Measurements from ENCODE around the gene HOXD8. TPM values are rescaled to one million over a fixed set of nuclear protein-coding genes. Genes with fewer than 3 reads are reported as not detected.

Gene HOXD8
- total and polyA plus RNA-seq, 9 of the 15 experiments (the other 6 are each of a cell fraction or from before 2014, with no cell fraction given), result 0.04 to 0.15 TPM; not detected in 7

GRCh38 chr2:176126929-176127773 lies 2.4 kb upstream of the HOXD8 start:
- in situ Hi-C loops (cut with MboI), result loop anchor here (5.0 to 25.0 kb wide), 4 partner anchors 510 to 1635 kb away; no protein-coding TSS in a partner anchor
- under 1% methylated on average over 13 of the region's 13 CpGs for WGBS (ENCODE audit: insufficient coverage, low coverage, missing lambda C conversion rate)
- DNase-seq (ENCODE audit: extremely low read depth in 1 of 4, low spot score in 3 of 4) (peak; percentile 59 to 76 (median 66)), ATAC-seq (0 out of 3 replicates have a peak, but pooled peaks have one; percentile 25), FAIRE-seq (peak; percentile 95)
- ChIA-PET POLR2A (interaction anchor here (1.0 to 1.5 kb wide), 2 partner anchors 328 to 527 kb away, joined by 4 to 5 read pairs; no protein-coding TSS in a partner anchor), CTCF (ENCODE audit: low intra/inter-chr PET ratio) (interaction anchor here (0.5 to 2.5 kb wide), 13 partner anchors 9 to 1289 kb away, joined by 3 to 31 read pairs (median 4); no protein-coding TSS in a partner anchor)
- Histone ChIP-seq H3K9me3 (replicated peaks; ENCODE audit: control insufficient read depth, insufficient read depth, low read depth, low read length) (no peaks in the 10 kb centered on the region), H3K36me3 (ENCODE audit: control insufficient read depth, insufficient read depth, low read length) (no peaks in the 10 kb centered on the region), H3K4me1 (replicated peaks in 1 of 2; ENCODE audit: control insufficient read depth in 2 of 2, insufficient read depth in 2 of 2, low read length in 2 of 2) (peaks cover 0 to 34% of the 10 kb centered on the region in 2 experiments; a peak in 2 of 5 replicates), H2AFZ (ENCODE audit: low read depth, low read length) (no peak overlapping the region), H3K79me2 (ENCODE audit: control insufficient read depth, insufficient read depth, low read length) (no peaks in the 10 kb centered on the region), H3K4me2 (ENCODE audit: insufficient read depth, low read length) (no peak overlapping the region), H3K9ac (ENCODE audit: insufficient read depth in 1 of 2, low read depth in 2 of 2, low read length in 2 of 2) (no peak overlapping the region), H3K4me3 (no peak overlapping the region), H4K20me1 (replicated peaks; ENCODE audit: control insufficient read depth, insufficient read depth, low read length) (0 out of 2 replicates have a peak, but pooled peaks cover 8% of the 10 kb centered on the region), H3K27me3 (ENCODE audit: control insufficient read depth in 2 of 2, insufficient read depth in 2 of 2, low read length in 2 of 2) (peaks cover 62 to 69% of the 10 kb centered on the region in 2 experiments), H3K27ac (ENCODE audit: extremely low read depth, low read depth, low read length) (no peak overlapping the region), H3K9me1 (ENCODE audit: control insufficient read depth, insufficient read depth, low read length) (no peaks in the 10 kb centered on the region)
- intact Hi-C loops (cut with micrococcal nuclease), result loop anchor here (1.0 to 5.0 kb wide), 5 partner anchors 328 to 1020 kb away; no protein-coding TSS in a partner anchor
- BruUV-seq (replicated peaks), result no TSS peak
- TF ChIP-seq GATAD2A (IDR thresholded peaks at IDR 0.05), result no peak
- TF ChIP-seq, protein P1, sequence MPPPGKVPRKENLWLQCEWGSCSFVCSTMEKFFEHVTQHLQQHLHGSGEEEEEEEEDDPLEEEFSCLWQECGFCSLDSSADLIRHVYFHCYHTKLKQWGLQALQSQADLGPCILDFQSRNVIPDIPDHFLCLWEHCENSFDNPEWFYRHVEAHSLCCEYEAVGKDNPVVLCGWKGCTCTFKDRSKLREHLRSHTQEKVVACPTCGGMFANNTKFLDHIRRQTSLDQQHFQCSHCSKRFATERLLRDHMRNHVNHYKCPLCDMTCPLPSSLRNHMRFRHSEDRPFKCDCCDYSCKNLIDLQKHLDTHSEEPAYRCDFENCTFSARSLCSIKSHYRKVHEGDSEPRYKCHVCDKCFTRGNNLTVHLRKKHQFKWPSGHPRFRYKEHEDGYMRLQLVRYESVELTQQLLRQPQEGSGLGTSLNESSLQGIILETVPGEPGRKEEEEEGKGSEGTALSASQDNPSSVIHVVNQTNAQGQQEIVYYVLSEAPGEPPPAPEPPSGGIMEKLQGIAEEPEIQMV (tag; conservative IDR thresholded peaks at IDR 0.05; ENCODE audit: low read depth), result no peak
- TF ChIP-seq IFI16 (CRISPR knock-in tag; IDR thresholded peaks at IDR 0.05), result no peak
- no peak for TF ChIP-seq CSDE1 (IDR thresholded peaks at IDR 0.05)
- no peak for TF ChIP-seq ZNF512 (tag; IDR thresholded peaks at IDR 0.05)
- TF ChIP-seq POLR2G (IDR thresholded peaks at IDR 0.05; ENCODE audit: low read depth, low read length), result no peak
- no peak for TF ChIP-seq MYNN (IDR thresholded peaks at IDR 0.05)
- no peak for TF ChIP-seq MYNN (CRISPR knock-in tag; IDR thresholded peaks at IDR 0.05)
- TF ChIP-seq, protein P2, sequence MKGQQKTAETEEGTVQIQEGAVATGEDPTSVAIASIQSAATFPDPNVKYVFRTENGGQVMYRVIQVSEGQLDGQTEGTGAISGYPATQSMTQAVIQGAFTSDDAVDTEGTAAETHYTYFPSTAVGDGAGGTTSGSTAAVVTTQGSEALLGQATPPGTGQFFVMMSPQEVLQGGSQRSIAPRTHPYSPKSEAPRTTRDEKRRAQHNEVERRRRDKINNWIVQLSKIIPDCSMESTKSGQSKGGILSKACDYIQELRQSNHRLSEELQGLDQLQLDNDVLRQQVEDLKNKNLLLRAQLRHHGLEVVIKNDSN (CRISPR knock-in tag; IDR thresholded peaks at IDR 0.05), result no peak
- peak; percentile 66 for TF ChIP-seq SMC3 (conservative IDR thresholded peaks at IDR 0.05; ENCODE audit: insufficient read depth, low read depth, low read length)
- peak; percentile 77 to 95 (median 83) for TF ChIP-seq CTCF (IDR thresholded peaks at IDR 0.05 in 2 of 3, conservative IDR thresholded peaks at IDR 0.05 in 1 of 3; ENCODE audit: insufficient read depth in 2 of 3, low read depth in 1 of 3, low read length in 3 of 3)
- no peak for TF ChIP-seq ZNF764 (CRISPR knock-in tag; IDR thresholded peaks at IDR 0.05; ENCODE audit: low read depth)
- TF ChIP-seq ZNF444 (CRISPR knock-in tag; IDR thresholded peaks at IDR 0.05), result no peak
- TF ChIP-seq MTA1 (IDR thresholded peaks at IDR 0.05; ENCODE audit: borderline replicate concordance), result no peak
- no peak for TF ChIP-seq CBFB (CRISPR knock-in tag; IDR thresholded peaks at IDR 0.05)
- TF ChIP-seq CAMTA2 (CRISPR knock-in tag; conservative IDR thresholded peaks at IDR 0.05), result no peak

Data from K562 (cell line).